ENCODE results near the gene RTCA.

GRCh38 chr1:100217834-100218233 lies 48.2 kb upstream of the RTCA start:
- no peak for TF ChIP-seq CTCF (IDR thresholded peaks at IDR 0.05; ENCODE audit: low read depth, low read length, missing input control)
- TF ChIP-seq ZBTB33 (IDR thresholded peaks at IDR 0.05): no peak
- no peak for TF ChIP-seq FOXA1 (IDR thresholded peaks at IDR 0.05)
- no peak for TF ChIP-seq JUND (IDR thresholded peaks at IDR 0.05)
- no peak for TF ChIP-seq YY1 (IDR thresholded peaks at IDR 0.05)
- TF ChIP-seq RXRA (IDR thresholded peaks at IDR 0.05): no peak
- TF ChIP-seq TAF1 (conservative IDR thresholded peaks at IDR 0.05): no peak
- TF ChIP-seq SP1 (IDR thresholded peaks at IDR 0.05): no peak
- TF ChIP-seq FOXA2 (IDR thresholded peaks at IDR 0.05): no peak
- TF ChIP-seq REST (IDR thresholded peaks at IDR 0.05): no peak
- TF ChIP-seq MAX (IDR thresholded peaks at IDR 0.05): no peak
- TF ChIP-seq ATF3 (IDR thresholded peaks at IDR 0.05): no peak
- TF ChIP-seq NR2F2 (IDR thresholded peaks at IDR 0.05): no peak
- no peak for TF ChIP-seq RAD21 (IDR thresholded peaks at IDR 0.05)
